ENCODE data around the gene WDR89. TPM values are rescaled to one million over a fixed set of nuclear protein-coding genes. Genes with fewer than 3 reads are reported as not detected.
"Not testable (repeated sequence)": the region's sequence is repeated elsewhere in the genome, so short reads cannot be mapped to it uniquely, and the experiment has no call there.

Gene WDR89
- total RNA-seq, 2 experiments from 2014 or later, result 21.8 to 21.9 TPM

GRCh38 chr14:63650256-63650952, 8.7 kb upstream of the WDR89 start:
- Mint-ChIP-seq H3K27ac (peak overlapping the region; percentile 94), H3K4me1 (ENCODE audit: low read depth) (peaks cover 18% of the 10 kb centered on the region), H3K27me3 (ENCODE audit: low read depth) (no peaks in the 10 kb centered on the region), H3K4me3 (peak overlapping the region; percentile 32), H3K36me3 (ENCODE audit: low read depth) (peaks cover 9% of the 10 kb centered on the region), H3K9me3 (ENCODE audit: insufficient read depth) (no peaks in the 10 kb centered on the region)
- ATAC-seq (peak; percentile 87), DNase-seq (peak; percentile 66)
- CTCF ChIA-PET, result interaction anchor here (0.8 to 4.2 kb wide), 9 partner anchors 8 to 267 kb away, joined by 3 to 32 read pairs (median 5); partner anchors contain the start of gene WDR89
- POLR2A ChIA-PET, result interaction anchor here (0.7 to 3.4 kb wide), 3 partner anchors 9 to 77 kb away, joined by 3 to 32 read pairs (median 5); partner anchors contain the start of gene WDR89

GRCh38 chr14:63647696-63648410, 6.2 kb upstream of the WDR89 start:
- Mint-ChIP-seq H3K4me3 (no peak overlapping the region), H3K27me3 (ENCODE audit: low read depth) (no peaks in the 10 kb centered on the region), H3K9me3 (ENCODE audit: insufficient read depth) (no peaks in the 10 kb centered on the region), H3K27ac (peak overlapping the region; percentile 54), H3K36me3 (ENCODE audit: low read depth) (peaks cover 7% of the 10 kb centered on the region), H3K4me1 (ENCODE audit: low read depth) (peaks cover 23% of the 10 kb centered on the region)
- DNase-seq (no peak), ATAC-seq (no peak)
- POLR2A ChIA-PET, result interaction anchor here (0.6 to 1.2 kb wide), 3 partner anchors 81 to 826 kb away, joined by 3 to 4 read pairs (median 4); no protein-coding TSS in a partner anchor
- CTCF ChIA-PET, result interaction anchor here (1.9 kb wide), 1 partner anchor 9 kb away, joined by 4 read pairs; no protein-coding TSS in a partner anchor

GRCh38 chr14:63644741-63645140, 3.1 kb upstream of the WDR89 start:
- H3K4me3 Mint-ChIP-seq, result no peak overlapping the region
- H3K27me3 Mint-ChIP-seq (ENCODE audit: low read depth), result no peaks in the 10 kb centered on the region
- peaks cover 16% of the 10 kb centered on the region for H3K4me1 Mint-ChIP-seq (ENCODE audit: low read depth)
- POLR2A ChIA-PET, result no interaction called here
- peaks cover 6% of the 10 kb centered on the region for H3K36me3 Mint-ChIP-seq (ENCODE audit: low read depth)
- DNase-seq (no peak), ATAC-seq (no peak)
- CTCF ChIA-PET, result interaction anchor here (1.4 to 2.7 kb wide), 2 partner anchors 12 to 125 kb away, joined by 4 to 13 read pairs; no protein-coding TSS in a partner anchor
- H3K27ac Mint-ChIP-seq, result peak overlapping the region; percentile 16
- H3K9me3 Mint-ChIP-seq (ENCODE audit: insufficient read depth), result no peaks in the 10 kb centered on the region

- H3K27me3 Mint-ChIP-seq (ENCODE audit: low read depth), result no peaks in the 10 kb centered on the region
- peak overlapping the region; percentile 76 for H3K4me3 Mint-ChIP-seq
- ATAC-seq, result no peak
- no peaks in the 10 kb centered on the region for H3K9me3 Mint-ChIP-seq (ENCODE audit: insufficient read depth)
- ChIA-PET POLR2A (interaction anchor here (0.5 to 2.7 kb wide), 6 partner anchors 8 to 449 kb away, joined by 3 to 32 read pairs (median 7); partner anchors contain the start of gene PPP2R5E), CTCF (interaction anchor here (0.9 to 3.6 kb wide), 13 partner anchors 8 to 266 kb away, joined by 3 to 32 read pairs (median 3); no protein-coding TSS in a partner anchor)
- H3K4me1 Mint-ChIP-seq (ENCODE audit: low read depth), result peaks cover 30% of the 10 kb centered on the region
- no peak for DNase-seq
- H3K27ac Mint-ChIP-seq, result peak overlapping the region; percentile 92
- H3K36me3 Mint-ChIP-seq (ENCODE audit: low read depth), result peaks cover 20% of the 10 kb centered on the region
Observed at GRCh38 chr14:63642656-63643382, 1.1 kb upstream of the WDR89 start.

- H3K27ac Mint-ChIP-seq, result peak overlapping the region; percentile 92
- CTCF ChIA-PET, result interaction anchor here (0.8 to 3.6 kb wide), 12 partner anchors 8 to 266 kb away, joined by 3 to 32 read pairs (median 3); no protein-coding TSS in a partner anchor
Observed at GRCh38 chr14:63642229-63642611, 549 bp upstream of the WDR89 start.

GRCh38 chr14:63638493-63638892, 3.2 kb downstream of the WDR89 start:
- H3K27me3 Mint-ChIP-seq (ENCODE audit: low read depth), result no peaks in the 10 kb centered on the region
- peaks cover 53% of the 10 kb centered on the region for H3K36me3 Mint-ChIP-seq (ENCODE audit: low read depth)
- ATAC-seq, result no peak
- POLR2A ChIA-PET, result interaction anchor here (1.0 kb wide), 1 partner anchor 54 kb away, joined by 3 read pairs; no protein-coding TSS in a partner anchor
- H3K27ac Mint-ChIP-seq, result peak overlapping the region; percentile 4
- CTCF ChIA-PET, result interaction anchor here (0.9 to 2.3 kb wide), 4 partner anchors 9 to 132 kb away, joined by 3 to 8 read pairs (median 4); no protein-coding TSS in a partner anchor
- peaks cover 51% of the 10 kb centered on the region for H3K4me1 Mint-ChIP-seq (ENCODE audit: low read depth)
- peak overlapping the region; percentile 12 for H3K4me3 Mint-ChIP-seq
- DNase-seq, result no peak
- peaks cover 21% of the 10 kb centered on the region for H3K9me3 Mint-ChIP-seq (ENCODE audit: insufficient read depth)

More at GRCh38 chr14:63642229-63642611, 549 bp upstream of the WDR89 start:
- H3K36me3 Mint-ChIP-seq (ENCODE audit: low read depth), result peaks cover 26% of the 10 kb centered on the region
- POLR2A ChIA-PET, result interaction anchor here (0.5 to 2.7 kb wide), 10 partner anchors 9 to 746 kb away, joined by 3 to 32 read pairs (median 4); partner anchors contain the start of genes MTHFD1 and PPP2R5E
- peaks cover 30% of the 10 kb centered on the region for H3K4me1 Mint-ChIP-seq (ENCODE audit: low read depth)
- peak overlapping the region; percentile 76 for H3K4me3 Mint-ChIP-seq
- no peaks in the 10 kb centered on the region for H3K9me3 Mint-ChIP-seq (ENCODE audit: insufficient read depth)
- peak; percentile 67 for ATAC-seq
- DNase-seq, result peak; percentile 92
- no peaks in the 10 kb centered on the region for H3K27me3 Mint-ChIP-seq (ENCODE audit: low read depth)

- not testable (repeated sequence) for DNase-seq; ATAC-seq; H3K4me3 Mint-ChIP-seq; H3K27me3 Mint-ChIP-seq (ENCODE audit: low read depth); H3K27ac Mint-ChIP-seq
- Mint-ChIP-seq H3K9me3 (ENCODE audit: insufficient read depth) (peaks cover 21% of the 10 kb centered on the region), H3K4me1 (ENCODE audit: low read depth) (peaks cover 46% of the 10 kb centered on the region), H3K36me3 (ENCODE audit: low read depth) (peaks cover 55% of the 10 kb centered on the region)
- ChIA-PET CTCF (interaction anchor here (4.6 kb wide), 1 partner anchor 133 kb away, joined by 40 read pairs; no protein-coding TSS in a partner anchor), POLR2A (interaction anchor here (0.7 kb wide), 1 partner anchor 154 kb away, joined by 3 read pairs; no protein-coding TSS in a partner anchor)
Observed at GRCh38 chr14:63636094-63636635, 5.5 kb downstream of the WDR89 start.

- ChIA-PET POLR2A (interaction anchor here (0.5 kb wide), 1 partner anchor 8 kb away, joined by 3 read pairs; the partner anchor contains the start of gene WDR89), CTCF (interaction anchor here (0.8 to 4.6 kb wide), 11 partner anchors 8 to 245 kb away, joined by 3 to 40 read pairs (median 4); partner anchors contain the start of gene WDR89)
- peaks cover 21% of the 10 kb centered on the region for H3K9me3 Mint-ChIP-seq (ENCODE audit: insufficient read depth)
- H3K4me3 Mint-ChIP-seq, result no peak overlapping the region
- no peaks in the 10 kb centered on the region for H3K27me3 Mint-ChIP-seq (ENCODE audit: low read depth)
- peaks cover 30% of the 10 kb centered on the region for H3K4me1 Mint-ChIP-seq (ENCODE audit: low read depth)
- no peak overlapping the region for H3K27ac Mint-ChIP-seq
- ATAC-seq (no peak), DNase-seq (no peak)
- H3K36me3 Mint-ChIP-seq (ENCODE audit: low read depth), result peaks cover 41% of the 10 kb centered on the region
Observed at GRCh38 chr14:63633801-63634200, 7.9 kb downstream of the WDR89 start.

GRCh38 chr14:63632932-63633514, 8.6 kb downstream of the WDR89 start:
- Mint-ChIP-seq H3K36me3 (ENCODE audit: low read depth) (peaks cover 36% of the 10 kb centered on the region), H3K27me3 (ENCODE audit: low read depth) (no peaks in the 10 kb centered on the region), H3K4me1 (ENCODE audit: low read depth) (peaks cover 25% of the 10 kb centered on the region), H3K9me3 (ENCODE audit: insufficient read depth) (peaks cover 21% of the 10 kb centered on the region), H3K27ac (no peak overlapping the region), H3K4me3 (no peak overlapping the region)
- DNase-seq, result no peak
- ATAC-seq, result peak; percentile 68
- ChIA-PET CTCF (interaction anchor here (0.7 to 4.6 kb wide), 14 partner anchors 9 to 139 kb away, joined by 3 to 40 read pairs (median 4); partner anchors contain the start of gene WDR89), POLR2A (interaction anchor here (0.5 kb wide), 1 partner anchor 9 kb away, joined by 3 read pairs; the partner anchor contains the start of gene WDR89)

GRCh38 chr14:63624701-63625100, 17.0 kb downstream of the WDR89 start:
- CTCF ChIA-PET, result no interaction called here
- peaks cover 21% of the 10 kb centered on the region for H3K36me3 Mint-ChIP-seq (ENCODE audit: low read depth)
- H3K4me1 Mint-ChIP-seq (ENCODE audit: low read depth), result peaks cover 4% of the 10 kb centered on the region
- no peak overlapping the region for H3K27ac Mint-ChIP-seq
- ATAC-seq (no peak), DNase-seq (no peak)
- POLR2A ChIA-PET, result no interaction called here
- H3K27me3 Mint-ChIP-seq (ENCODE audit: low read depth), result no peaks in the 10 kb centered on the region
- no peaks in the 10 kb centered on the region for H3K9me3 Mint-ChIP-seq (ENCODE audit: insufficient read depth)
- no peak overlapping the region for H3K4me3 Mint-ChIP-seq

All from activated CD8-positive, alpha-beta T cell treated with anti-CD3 and anti-CD28 coated beads, Interleukin-2, amount 10 ng/mL, durations not matched to agents 7 days and 5 days (primary cell).